Measurements from ENCODE around the gene PSMD14.
"Not testable (repeated sequence)": the region's sequence is repeated elsewhere in the genome, so short reads cannot be mapped to it uniquely, and the experiment has no call there.

Gene PSMD14

DNA sequence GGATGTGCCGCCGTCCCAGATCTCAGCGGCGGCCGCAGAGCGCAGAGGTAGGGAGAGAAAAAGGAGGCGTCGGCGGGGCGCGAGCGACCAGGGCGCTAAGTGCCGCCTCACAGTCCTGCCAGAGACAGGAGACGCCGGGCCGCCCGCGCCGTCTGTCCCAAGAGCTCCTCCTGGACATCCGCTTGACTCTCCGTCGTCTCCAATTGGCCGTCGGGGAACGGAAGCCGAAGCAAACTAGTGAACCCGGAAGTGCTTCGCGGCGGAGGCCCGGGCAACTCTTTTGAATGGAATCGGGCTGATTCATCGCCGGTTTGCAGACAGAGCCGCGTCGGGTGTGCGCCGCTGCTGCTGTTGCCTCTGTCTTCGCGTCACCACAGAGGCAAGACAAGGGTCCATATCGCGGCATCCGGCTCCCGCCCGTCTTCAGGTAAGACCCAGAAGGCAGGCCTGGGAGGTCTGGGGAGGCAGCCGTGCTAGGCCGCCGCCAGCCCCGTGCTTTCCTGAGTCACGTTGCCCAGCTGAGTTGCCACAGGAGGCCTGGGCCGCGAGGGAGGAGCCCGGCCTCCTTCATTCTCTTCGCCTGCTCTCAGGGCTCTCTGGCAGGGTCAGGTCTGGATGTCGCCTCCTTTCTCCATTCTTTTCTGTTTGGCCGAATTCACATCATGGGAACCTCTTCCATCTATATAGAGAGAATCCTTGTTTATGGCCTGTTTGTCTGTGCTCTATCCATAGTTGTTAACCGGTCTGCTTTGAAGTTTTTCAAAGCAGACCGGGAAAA, at the start of gene PSMD14:
Gene PSMD14, plus strand, starts transcription at position 248 of the 778 bp plus-strand sequence. CDS start 10,401 bp downstream, outside the sequence.
- peak within 1 kb of the TSS; percentile 90 for H3K4me3 Mint-ChIP-seq
- H3K36me3 Mint-ChIP-seq (ENCODE audit: insufficient read depth) = peaks cover 19% of the 10 kb centered on the region
- DNase-seq (ENCODE audit: low spot score in 2 of 2) (peak; percentile 72 to 79), ATAC-seq (replicated peaks; ENCODE audit: extremely low read depth, poor library complexity, severe bottlenecking) (peak; percentile 87)
- peak within 1 kb of the TSS; percentile 94 for H3K27ac Mint-ChIP-seq (ENCODE audit: low read depth)
- no peaks in the 10 kb centered on the region for H3K9me3 Mint-ChIP-seq
- peaks cover 47% of the 10 kb centered on the region for H3K4me1 Mint-ChIP-seq
- H3K27me3 Mint-ChIP-seq = no peaks in the 10 kb centered on the region

DNA sequence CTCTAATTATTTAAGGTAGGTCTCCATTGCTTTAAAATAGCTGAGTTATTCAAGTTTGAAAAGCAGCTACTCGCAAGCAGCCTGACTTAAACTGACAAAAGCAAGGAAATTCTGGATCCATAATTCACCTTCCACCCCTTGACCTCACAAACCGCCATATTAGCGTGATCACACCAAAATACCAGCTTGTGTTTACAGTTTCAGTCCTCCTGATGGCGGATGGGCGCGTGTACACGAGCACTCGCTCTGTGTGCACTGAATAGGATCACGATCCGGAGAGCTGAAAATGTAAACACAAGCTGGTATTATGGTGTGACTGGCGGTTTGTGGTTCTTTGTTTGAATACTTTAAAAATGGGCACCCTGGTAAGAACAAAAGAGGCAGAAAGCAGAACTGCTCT, 42.4 kb upstream of the PSMD14 start:
- Mint-ChIP-seq H3K4me3 (no peak overlapping the region), H3K36me3 (ENCODE audit: insufficient read depth) (no peaks in the 10 kb centered on the region)

DNA sequence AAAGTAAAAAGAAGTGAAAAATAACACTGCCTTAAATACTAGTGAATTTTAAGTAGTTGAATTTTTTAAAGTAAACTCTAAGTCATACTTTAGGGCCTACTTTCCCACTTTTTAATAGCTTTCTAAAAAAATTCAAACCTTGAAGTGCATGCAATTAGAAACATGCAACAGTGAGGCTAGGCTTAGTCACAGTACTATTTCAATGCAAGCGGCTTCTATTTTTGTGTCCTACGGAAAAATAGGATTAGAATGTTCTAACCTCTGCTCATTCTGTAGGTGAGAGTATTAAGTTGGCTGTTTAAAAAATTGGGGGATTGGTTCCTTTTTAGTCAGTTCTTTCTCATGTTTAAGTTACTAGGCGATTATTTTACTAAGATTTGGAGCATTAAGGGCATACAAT, 39.1 kb upstream of the PSMD14 start:
- DNase-seq (ENCODE audit: low spot score in 2 of 2) (no peak), ATAC-seq (replicated peaks; ENCODE audit: extremely low read depth, poor library complexity, severe bottlenecking) (no peak)
- Mint-ChIP-seq H3K27me3 (peaks cover 9% of the 10 kb centered on the region), H3K9me3 (no peaks in the 10 kb centered on the region), H3K4me1 (peaks cover 5% of the 10 kb centered on the region), H3K27ac (ENCODE audit: low read depth) (no peak overlapping the region), H3K4me3 (no peak overlapping the region), H3K36me3 (ENCODE audit: insufficient read depth) (no peaks in the 10 kb centered on the region)

More for the DNA sequence above, 42.4 kb upstream of the PSMD14 start:
- ATAC-seq (replicated peaks; ENCODE audit: extremely low read depth, poor library complexity, severe bottlenecking) (no peak), DNase-seq (ENCODE audit: low spot score in 2 of 2) (no peak)
- H3K4me1 Mint-ChIP-seq = no peaks in the 10 kb centered on the region
- no peak overlapping the region for H3K27ac Mint-ChIP-seq (ENCODE audit: low read depth)
- no peaks in the 10 kb centered on the region for H3K9me3 Mint-ChIP-seq
- H3K27me3 Mint-ChIP-seq = no peaks in the 10 kb centered on the region

DNA sequence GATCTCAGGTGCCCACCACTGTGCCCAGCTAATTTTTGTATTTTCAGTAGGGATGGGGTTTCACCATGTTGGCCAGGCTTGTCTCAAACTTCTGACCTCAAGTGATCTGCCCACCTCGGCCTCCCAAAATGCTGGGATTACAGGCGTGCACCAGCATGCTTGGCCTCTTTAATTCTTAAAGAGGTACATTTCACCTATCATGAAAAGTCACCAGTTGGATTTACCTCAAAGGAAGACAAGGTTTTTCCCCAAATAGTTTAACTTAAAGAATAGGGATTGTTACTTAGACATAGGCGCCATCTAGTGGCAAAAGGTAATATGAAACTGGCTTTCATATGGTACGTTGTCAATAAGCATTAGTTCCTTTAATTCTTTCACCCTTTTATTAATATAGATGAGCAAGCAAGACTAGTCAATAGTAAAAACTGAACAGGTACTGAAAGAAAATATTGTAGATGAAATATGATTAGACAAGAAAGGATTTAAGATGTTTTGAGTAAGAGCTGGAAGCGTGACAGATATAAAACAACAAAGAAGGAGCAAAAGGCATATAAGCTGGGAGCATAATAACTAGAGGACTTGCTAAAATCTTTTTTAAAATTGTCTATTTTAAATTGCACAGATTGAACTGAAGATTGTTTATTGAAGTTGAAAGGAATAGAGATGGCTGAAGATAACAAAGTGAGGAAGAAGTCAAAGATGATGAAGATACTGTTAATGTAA, 35.0 kb upstream of the PSMD14 start:
- Mint-ChIP-seq H3K4me3 (no peak overlapping the region), H3K9me3 (no peaks in the 10 kb centered on the region), H3K4me1 (peaks cover 5% of the 10 kb centered on the region), H3K27ac (ENCODE audit: low read depth) (peak overlapping the region; percentile 52), H3K27me3 (peaks cover 9% of the 10 kb centered on the region), H3K36me3 (ENCODE audit: insufficient read depth) (no peaks in the 10 kb centered on the region)
- ATAC-seq (replicated peaks; ENCODE audit: extremely low read depth, poor library complexity, severe bottlenecking) (peak; percentile 52), DNase-seq (ENCODE audit: low spot score in 2 of 2) (no peak)

DNA sequence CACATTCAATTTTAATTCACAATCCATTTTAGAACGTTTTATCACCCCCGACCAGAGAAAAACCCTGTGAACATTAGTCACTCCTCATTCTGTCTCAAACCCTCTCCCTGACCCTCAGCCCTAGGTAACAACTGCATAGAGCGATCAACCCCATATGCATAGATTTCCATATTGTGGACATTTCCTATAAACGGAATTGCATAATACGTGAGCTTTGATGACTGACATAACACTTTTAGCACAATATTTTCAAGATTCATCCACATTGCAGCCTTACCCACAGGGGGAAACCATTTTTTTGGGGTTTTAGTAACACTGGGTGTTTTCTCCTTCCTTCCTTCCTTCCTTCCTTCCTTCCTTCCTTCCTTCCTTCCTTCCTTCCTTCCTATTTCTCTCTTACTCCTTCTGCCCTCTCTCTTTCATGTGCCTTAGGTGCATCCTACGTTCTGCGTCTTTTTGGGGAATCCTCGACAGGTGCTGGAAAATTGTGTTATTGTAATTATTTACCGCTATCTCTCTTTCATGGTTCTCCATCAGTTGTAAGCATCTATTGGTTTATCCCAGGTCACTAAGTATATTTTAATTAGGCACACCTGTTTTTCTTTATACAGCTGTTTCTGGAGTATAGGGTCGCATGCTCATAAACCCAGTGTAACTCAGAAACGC, 29.5 kb upstream of the PSMD14 start:
- not testable (repeated sequence) for H3K27me3 Mint-ChIP-seq; H3K4me1 Mint-ChIP-seq; DNase-seq (ENCODE audit: low spot score in 2 of 2); ATAC-seq (replicated peaks; ENCODE audit: extremely low read depth, poor library complexity, severe bottlenecking); H3K27ac Mint-ChIP-seq (ENCODE audit: low read depth); H3K36me3 Mint-ChIP-seq (ENCODE audit: insufficient read depth); H3K4me3 Mint-ChIP-seq; H3K9me3 Mint-ChIP-seq

DNA sequence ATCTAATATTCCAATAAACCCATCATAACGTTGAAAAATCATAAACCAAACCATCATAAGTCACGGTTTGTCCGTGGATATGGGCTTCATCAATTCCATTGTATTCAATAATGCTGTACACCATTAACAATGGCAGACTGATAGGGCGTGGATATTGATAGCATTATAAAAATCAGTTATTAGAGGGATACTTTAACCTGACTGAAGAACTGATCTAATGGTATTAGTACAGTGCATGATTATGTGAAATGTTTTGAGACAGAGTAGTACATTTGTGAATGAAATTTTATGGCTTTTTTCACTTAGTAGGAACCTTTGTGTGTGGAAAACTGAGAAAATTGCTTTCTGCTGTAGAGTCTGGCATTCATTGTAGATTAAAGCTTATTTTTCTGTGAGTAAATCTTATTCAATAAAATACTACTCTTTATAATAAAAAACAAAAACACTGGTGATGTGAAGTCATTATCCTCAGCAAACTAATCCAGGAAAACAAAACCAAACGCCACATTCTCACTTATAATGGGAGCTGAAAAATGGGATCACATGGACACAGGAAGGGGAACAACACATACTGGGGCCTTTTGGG, 28.9 kb upstream of the PSMD14 start:
- H3K27me3 Mint-ChIP-seq; H3K27ac Mint-ChIP-seq (ENCODE audit: low read depth); H3K4me1 Mint-ChIP-seq: not testable (repeated sequence)

DNA sequence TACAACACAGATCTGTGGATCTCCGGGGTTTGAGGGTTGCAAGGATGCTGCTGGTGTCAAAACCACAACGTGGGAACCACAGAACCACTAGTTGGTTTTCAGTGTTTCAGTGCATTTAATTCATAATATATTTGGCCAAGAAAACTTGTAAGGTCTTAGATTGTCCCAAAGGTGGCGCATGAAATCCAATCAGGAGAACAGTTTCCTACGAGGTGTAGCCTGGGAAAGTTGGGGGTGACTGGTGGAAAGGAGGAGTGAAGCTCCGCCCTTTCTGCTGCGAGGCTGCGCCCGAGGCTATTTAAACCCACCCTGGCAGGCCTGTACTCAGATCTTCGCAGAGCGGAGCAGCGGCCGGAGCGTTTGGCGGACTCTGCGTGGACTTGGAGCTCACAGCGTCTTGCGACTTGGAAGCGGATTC, 27.3 kb upstream of the PSMD14 start:
- peak; percentile 32 to 48 for DNase-seq (ENCODE audit: low spot score in 2 of 2)
- H3K4me3 Mint-ChIP-seq; H3K36me3 Mint-ChIP-seq (ENCODE audit: insufficient read depth); H3K9me3 Mint-ChIP-seq; ATAC-seq (replicated peaks; ENCODE audit: extremely low read depth, poor library complexity, severe bottlenecking); H3K4me1 Mint-ChIP-seq; H3K27ac Mint-ChIP-seq (ENCODE audit: low read depth): not testable (repeated sequence)
- peaks cover 19% of the 10 kb centered on the region for H3K27me3 Mint-ChIP-seq

More for the DNA sequence above, 28.9 kb upstream of the PSMD14 start:
- not testable (repeated sequence) for H3K4me3 Mint-ChIP-seq; H3K36me3 Mint-ChIP-seq (ENCODE audit: insufficient read depth); ATAC-seq (replicated peaks; ENCODE audit: extremely low read depth, poor library complexity, severe bottlenecking); H3K9me3 Mint-ChIP-seq; DNase-seq (ENCODE audit: low spot score in 2 of 2)

DNA sequence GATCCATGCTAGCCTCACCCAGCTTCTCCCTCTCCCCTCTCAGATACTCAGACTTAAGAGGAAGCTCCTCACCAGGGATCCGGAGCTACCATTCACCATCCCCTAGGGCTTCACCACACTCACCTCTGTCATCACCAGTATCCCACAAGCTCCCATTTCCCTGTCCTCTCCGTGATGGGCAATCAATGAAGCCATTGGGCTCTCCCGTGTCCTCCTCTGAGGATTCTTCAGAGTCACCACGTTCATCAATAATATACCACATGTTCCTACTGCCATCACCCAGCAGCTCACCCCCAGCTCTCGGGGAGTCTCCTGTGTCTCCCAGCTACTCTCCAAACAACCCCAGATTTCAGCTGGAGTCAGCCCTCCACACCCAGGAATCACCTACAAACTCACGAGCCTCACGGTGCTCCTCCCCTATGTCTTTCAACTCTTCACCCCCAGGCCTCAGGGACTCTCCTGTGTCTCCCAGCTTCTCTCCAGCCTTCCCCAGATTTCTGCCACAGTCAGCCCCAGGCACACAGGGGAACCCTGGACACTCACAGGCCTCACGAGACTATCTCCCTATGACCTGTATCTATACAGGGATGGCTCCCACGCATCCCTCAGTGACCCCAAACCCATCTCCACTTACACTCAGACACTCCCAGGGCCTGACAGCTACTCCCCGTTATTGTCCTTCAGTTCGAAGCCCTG, 26.5 kb upstream of the PSMD14 start:
- H3K36me3 Mint-ChIP-seq (ENCODE audit: insufficient read depth) = not testable (repeated sequence)

DNA sequence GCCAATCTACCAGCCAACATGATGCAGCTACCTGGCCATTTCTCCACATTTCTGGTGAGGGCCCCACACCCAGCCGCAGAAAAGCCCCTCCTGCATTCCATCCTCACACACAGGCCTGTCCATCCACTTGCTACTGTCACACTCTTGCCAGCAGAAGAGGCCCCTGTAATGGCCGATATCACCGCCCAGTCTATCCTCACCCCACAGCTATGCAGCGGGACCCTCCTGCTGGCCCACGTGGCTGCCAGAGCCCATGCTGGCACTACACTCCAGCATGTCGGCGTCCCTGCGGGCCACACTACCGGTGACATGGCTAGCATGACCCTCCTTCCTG, 25.9 kb upstream of the PSMD14 start:
- not testable (repeated sequence) for DNase-seq (ENCODE audit: low spot score in 2 of 2); H3K27ac Mint-ChIP-seq (ENCODE audit: low read depth); H3K36me3 Mint-ChIP-seq (ENCODE audit: insufficient read depth); H3K4me1 Mint-ChIP-seq; H3K4me3 Mint-ChIP-seq; H3K9me3 Mint-ChIP-seq; ATAC-seq (replicated peaks; ENCODE audit: extremely low read depth, poor library complexity, severe bottlenecking)
- peaks cover 26% of the 10 kb centered on the region for H3K27me3 Mint-ChIP-seq

More for the DNA sequence above, 26.5 kb upstream of the PSMD14 start:
- H3K4me1 Mint-ChIP-seq; DNase-seq (ENCODE audit: low spot score in 2 of 2); H3K4me3 Mint-ChIP-seq; H3K27ac Mint-ChIP-seq (ENCODE audit: low read depth); H3K9me3 Mint-ChIP-seq; ATAC-seq (replicated peaks; ENCODE audit: extremely low read depth, poor library complexity, severe bottlenecking): not testable (repeated sequence)
- peaks cover 22% of the 10 kb centered on the region for H3K27me3 Mint-ChIP-seq

DNA sequence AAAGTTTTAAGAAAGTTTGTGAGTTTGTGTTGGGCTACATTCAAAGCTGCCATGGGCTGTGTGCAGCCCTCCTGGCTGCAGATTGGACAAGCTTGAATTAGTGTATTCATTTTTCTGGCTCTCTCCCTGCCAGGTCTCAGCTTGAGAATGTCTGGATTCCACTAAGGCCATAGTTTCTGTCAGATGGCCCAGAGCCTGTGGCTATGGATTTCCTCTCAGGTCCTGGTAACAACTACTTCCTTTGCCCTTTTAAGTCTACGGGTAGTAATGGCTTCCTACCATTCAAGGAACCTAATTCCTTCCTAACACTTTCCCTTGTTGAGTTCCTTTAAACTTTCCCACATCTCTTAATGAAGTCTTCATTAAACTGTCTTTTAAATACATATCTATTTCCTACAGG, 24.3 kb upstream of the PSMD14 start:
- Mint-ChIP-seq H3K4me3 (no peak overlapping the region), H3K9me3 (no peaks in the 10 kb centered on the region), H3K27me3 (peaks cover 42% of the 10 kb centered on the region), H3K27ac (ENCODE audit: low read depth) (no peak overlapping the region), H3K4me1 (no peaks in the 10 kb centered on the region), H3K36me3 (ENCODE audit: insufficient read depth) (no peaks in the 10 kb centered on the region)
- ATAC-seq (replicated peaks; ENCODE audit: extremely low read depth, poor library complexity, severe bottlenecking) (no peak), DNase-seq (ENCODE audit: low spot score in 2 of 2) (no peak)

DNA sequence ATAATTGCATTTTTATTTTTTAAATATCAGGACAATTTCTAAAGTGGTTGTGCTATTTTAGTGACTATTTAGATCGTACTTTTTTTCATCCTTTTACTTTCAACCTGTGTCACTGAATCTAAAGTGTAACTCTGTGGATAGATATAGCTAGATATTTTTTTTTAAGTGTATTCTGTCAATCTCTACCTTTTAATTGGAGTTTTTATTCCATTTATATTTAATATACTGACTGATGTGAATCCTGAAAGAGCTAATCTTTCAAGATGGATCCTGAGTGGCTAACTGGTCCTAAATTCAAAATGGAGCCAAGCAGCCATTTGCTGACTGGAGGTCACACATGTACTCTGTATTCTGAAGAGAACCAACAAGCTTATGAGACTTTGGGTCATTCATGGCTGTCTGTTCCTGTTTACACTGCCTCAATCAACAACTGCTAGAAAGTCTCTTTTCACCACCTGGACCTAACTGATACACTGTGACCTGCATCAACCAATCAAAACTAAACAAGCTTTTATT, 4.6 kb upstream of the PSMD14 start:
- Mint-ChIP-seq H3K9me3 (no peaks in the 10 kb centered on the region), H3K4me1 (peaks cover 21% of the 10 kb centered on the region), H3K27ac (ENCODE audit: low read depth) (no peak overlapping the region), H3K27me3 (peaks cover 18% of the 10 kb centered on the region), H3K36me3 (ENCODE audit: insufficient read depth) (peaks cover 11% of the 10 kb centered on the region), H3K4me3 (no peak overlapping the region)
- DNase-seq (ENCODE audit: low spot score in 2 of 2) = no peak
- no peak for ATAC-seq (replicated peaks; ENCODE audit: extremely low read depth, poor library complexity, severe bottlenecking)

DNA sequence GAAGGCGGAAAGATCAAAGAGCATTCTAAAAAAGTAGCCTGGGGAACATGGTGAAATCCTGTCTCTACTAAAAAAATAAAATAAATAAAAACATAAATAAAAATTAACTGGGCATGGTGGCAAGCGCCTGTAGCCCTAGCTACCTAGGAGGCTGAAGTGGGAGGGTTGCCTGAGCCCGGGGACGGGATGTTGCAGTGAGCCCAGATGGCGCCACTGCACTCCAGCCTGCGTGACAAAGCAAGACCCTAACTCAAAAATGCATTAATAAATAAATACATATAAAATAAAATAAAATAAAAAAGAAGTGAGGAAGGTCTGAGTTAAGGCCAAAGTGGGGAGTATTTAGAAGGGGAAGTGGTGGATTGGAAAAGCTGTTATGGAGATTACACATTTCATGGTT, 1.3 kb upstream of the PSMD14 start:
- Mint-ChIP-seq H3K4me3 (peak overlapping the region; percentile 90), H3K36me3 (ENCODE audit: insufficient read depth) (peaks cover 15% of the 10 kb centered on the region), H3K4me1 (peaks cover 36% of the 10 kb centered on the region), H3K27me3 (no peaks in the 10 kb centered on the region), H3K9me3 (no peaks in the 10 kb centered on the region), H3K27ac (ENCODE audit: low read depth) (peak overlapping the region; percentile 94)
- DNase-seq (ENCODE audit: low spot score in 2 of 2) = no peak
- no peak for ATAC-seq (replicated peaks; ENCODE audit: extremely low read depth, poor library complexity, severe bottlenecking)

Measured in central memory CD8-positive, alpha-beta T cell (primary cell).